22Rv1 (cell line): ENCODE data around the gene ZNF526.

ENCODE experiments used
- H3K27ac ChIP-seq: fragments of 450-650 bp; 2 replicates; pipeline ENCODE4 v1.5.1; 2017
- CTCF ChIP-seq: fragments of 450-650 bp; IDR thresholded peaks from 2 replicates; pipeline ENCODE4 v1.5.1; 2017; ENCODE audit warnings: mild to moderate bottlenecking
- ZFX ChIP-seq: fragments of 450-650 bp; IDR thresholded peaks from 2 replicates; pipeline ENCODE4 v1.6.1; 2017; ENCODE audit warnings: antibody characterized with exemption, borderline replicate concordance

ZNF526 gene

GRCh38 chr19:42185277-42185676 lies 34.8 kb upstream of the ZNF526 start:
- H3K27ac ChIP-seq, result no peak overlapping the region
- no peak for TF ChIP-seq ZFX
- no peak for TF ChIP-seq CTCF

GRCh38 chr19:42188665-42189064 lies 31.4 kb upstream of the ZNF526 start:
- H3K27ac ChIP-seq, result no peak overlapping the region
- TF ChIP-seq CTCF, result no peak
- TF ChIP-seq ZFX, result no peak

- no peak for TF ChIP-seq ZFX
- TF ChIP-seq CTCF, result no peak
- no peak overlapping the region for H3K27ac ChIP-seq
Observed at GRCh38 chr19:42189133-42189532, 31.0 kb upstream of the ZNF526 start.

GRCh38 chr19:42191330-42191729 lies 28.8 kb upstream of the ZNF526 start:
- TF ChIP-seq ZFX, result no peak
- TF ChIP-seq CTCF, result no peak
- no peak overlapping the region for H3K27ac ChIP-seq

GRCh38 chr19:42191855-42192254 lies 28.3 kb upstream of the ZNF526 start:
- TF ChIP-seq CTCF, result no peak
- no peak for TF ChIP-seq ZFX
- H3K27ac ChIP-seq, result no peak overlapping the region

GRCh38 chr19:42193294-42193693 lies 26.8 kb upstream of the ZNF526 start:
- no peak for TF ChIP-seq ZFX
- no peak overlapping the region for H3K27ac ChIP-seq

GRCh38 chr19:42193706-42194105 lies 26.4 kb upstream of the ZNF526 start:
- H3K27ac ChIP-seq, result no peak overlapping the region
- TF ChIP-seq ZFX, result no peak
- no peak for TF ChIP-seq CTCF
